Cardiac fibroblast (primary cell): ENCODE measurements around the gene PARVA.
"Not testable (repeated sequence)": the region's sequence is repeated elsewhere in the genome, so short reads cannot be mapped to it uniquely, and the experiment has no call there.

Source experiments
- DNase-seq, 2 donors: peaks; one replicate each; pipeline versions ENCODE4 v3.0.0 to v3.0.0-alpha.2; 2010; ENCODE audit warnings: low read depth in 2 of 2
- H3K4me3 ChIP-seq, 2 donors: replicated peaks in 1 of 2; 1 replicate in 1 of 2; 2 replicates in 1 of 2; pipeline ENCODE4 v1.5.1; 2011; ENCODE audit warnings: low read depth in 2 of 2, low read length in 2 of 2, mild to moderate bottlenecking in 2 of 2, moderate library complexity in 1 of 2
- TF ChIP-seq, protein P1 (sequence below): IDR thresholded peaks from one replicate; pipeline ENCODE4 v1.5.1; 2011; ENCODE audit warnings: low read depth, mild to moderate bottlenecking, low read length, inconsistent platforms

The PARVA gene

GRCh38 chr11:12353534-12353933 lies 23.8 kb upstream of the PARVA start:
- DNase-seq, result no peak
- TF ChIP-seq, protein P1, sequence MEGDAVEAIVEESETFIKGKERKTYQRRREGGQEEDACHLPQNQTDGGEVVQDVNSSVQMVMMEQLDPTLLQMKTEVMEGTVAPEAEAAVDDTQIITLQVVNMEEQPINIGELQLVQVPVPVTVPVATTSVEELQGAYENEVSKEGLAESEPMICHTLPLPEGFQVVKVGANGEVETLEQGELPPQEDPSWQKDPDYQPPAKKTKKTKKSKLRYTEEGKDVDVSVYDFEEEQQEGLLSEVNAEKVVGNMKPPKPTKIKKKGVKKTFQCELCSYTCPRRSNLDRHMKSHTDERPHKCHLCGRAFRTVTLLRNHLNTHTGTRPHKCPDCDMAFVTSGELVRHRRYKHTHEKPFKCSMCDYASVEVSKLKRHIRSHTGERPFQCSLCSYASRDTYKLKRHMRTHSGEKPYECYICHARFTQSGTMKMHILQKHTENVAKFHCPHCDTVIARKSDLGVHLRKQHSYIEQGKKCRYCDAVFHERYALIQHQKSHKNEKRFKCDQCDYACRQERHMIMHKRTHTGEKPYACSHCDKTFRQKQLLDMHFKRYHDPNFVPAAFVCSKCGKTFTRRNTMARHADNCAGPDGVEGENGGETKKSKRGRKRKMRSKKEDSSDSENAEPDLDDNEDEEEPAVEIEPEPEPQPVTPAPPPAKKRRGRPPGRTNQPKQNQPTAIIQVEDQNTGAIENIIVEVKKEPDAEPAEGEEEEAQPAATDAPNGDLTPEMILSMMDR, result no peak
- no peak overlapping the region for H3K4me3 ChIP-seq

GRCh38 chr11:12354750-12355545 lies 22.4 kb upstream of the PARVA start:
- H3K4me3 ChIP-seq, result no peak overlapping the region
- no peak for DNase-seq
- TF ChIP-seq, protein P1, result no peak

- no peak for DNase-seq
- no peak overlapping the region for H3K4me3 ChIP-seq
- TF ChIP-seq, protein P1, result no peak
These were observed 20.3 kb upstream of the PARVA start for GRCh38 chr11:12356944-12357655.

- not testable (repeated sequence) for H3K4me3 ChIP-seq, DNase-seq
These were observed 19.7 kb upstream of the PARVA start for GRCh38 chr11:12357697-12358096.

GRCh38 chr11:12358302-12359188 lies 18.8 kb upstream of the PARVA start:
- no peak for DNase-seq
- TF ChIP-seq, protein P1, result no peak
- H3K4me3 ChIP-seq, result no peak overlapping the region

DNA sequence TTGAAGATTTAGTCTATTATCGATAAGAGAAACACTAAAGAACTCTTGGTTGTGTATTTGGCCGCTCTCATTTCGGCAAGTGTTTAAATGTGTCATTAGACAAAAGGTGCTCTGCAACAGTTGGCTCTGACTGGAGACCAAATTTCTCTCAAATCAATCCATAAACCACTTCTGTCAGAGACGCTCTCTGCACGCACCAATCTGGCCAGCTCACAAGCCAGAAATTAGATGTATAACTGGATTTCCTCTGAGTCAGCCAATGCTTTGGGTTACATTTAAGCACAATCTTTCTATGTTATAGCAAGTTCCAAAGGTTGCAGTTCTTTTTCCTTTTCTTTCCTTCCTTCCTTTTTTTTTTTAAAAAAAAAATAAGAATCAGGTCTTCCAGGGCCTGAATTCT lies 17.6 kb upstream of the PARVA start:
- H3K4me3 ChIP-seq, result no peak overlapping the region
- TF ChIP-seq, protein P1, result no peak
- DNase-seq, result no peak
